Sigmoid colon (tissue), 4 donors: ENCODE data around the gene ZSCAN21.

Source experiments
- CTCF ChIP-seq, 4 experiments: fragments of 450-650 bp in 3 of 4; fragments of 200-600 bp in 1 of 4; IDR thresholded peaks; one replicate each; pipeline ENCODE4 v1.5.1; 2016 to 2019; ENCODE audit warnings: antibody characterized with exemption in 4 of 4, mild to moderate bottlenecking in 3 of 4, moderate library complexity in 2 of 4
- EP300 ChIP-seq, 4 donors: sonication (generic); formaldehyde crosslinking; IDR thresholded peaks; one replicate each; pipeline ENCODE4 v1.6.1; 2017; ENCODE audit warnings: antibody characterized with exemption in 4 of 4
- POLR2A ChIP-seq, 2 donors: fragments of 450-650 bp; IDR thresholded peaks; one replicate each; pipeline ENCODE4 v1.6.1; 2016; ENCODE audit warnings: antibody characterized with exemption in 2 of 2, mild to moderate bottlenecking in 2 of 2, moderate library complexity in 2 of 2
- POLR2AphosphoS5 ChIP-seq, 4 donors: sonication (generic); formaldehyde crosslinking; IDR thresholded peaks; one replicate each; pipeline ENCODE4 v1.6.1; 2017; ENCODE audit warnings: antibody characterized with exemption in 4 of 4

- TF ChIP-seq EP300 (IDR thresholded peaks at IDR 0.05) (peak in 2 of 4 donors; percentile 28 to 35), CTCF (IDR thresholded peaks at IDR 0.05) (no peak), POLR2A (IDR thresholded peaks at IDR 0.05) (peak; percentile 80 to 85), POLR2AphosphoS5 (IDR thresholded peaks at IDR 0.05) (peak; percentile 90 to 97 (median 94))
These were observed at the start of gene ZSCAN21 for GRCh38 chr7:100049441-100050291.
